Testis (tissue), 3 donors: Measurements from ENCODE around the gene FGFR2. TPM values are rescaled to one million over a fixed set of nuclear protein-coding genes. Genes with fewer than 3 reads are reported as not detected.

Source experiments
- DNase-seq: peaks from one replicate; pipeline ENCODE4 v3.0.0-alpha.2; 2019
- H3K27ac ChIP-seq, 2 donors: fragments of 200-600 bp; sonication (generic); one replicate each; pipeline ENCODE4 v1.5.1; 2019
- H3K27me3 ChIP-seq: fragments of 200-600 bp; sonication (generic); one replicate; pipeline ENCODE4 v1.5.1; 2019
- H3K36me3 ChIP-seq: fragments of 200-600 bp; sonication (generic); one replicate; pipeline ENCODE4 v1.5.1; 2017; ENCODE audit warnings: low read depth; ENCODE audit errors: missing control alignments
- H3K4me1 ChIP-seq: fragments of 200-600 bp; sonication (generic); one replicate; pipeline ENCODE4 v1.5.1; 2019
- H3K4me3 ChIP-seq, 2 donors: fragments of 200-600 bp; sonication (generic); one replicate each; pipeline ENCODE4 v1.5.1; 2017 to 2019
- H3K9me3 ChIP-seq: fragments of 200-600 bp; sonication (generic); one replicate; pipeline ENCODE4 v1.5.1; 2017
- CTCF ChIP-seq, 3 experiments: fragments of 450-650 bp in 2 of 3; fragments of 200-600 bp in 1 of 3; sonication (generic) in 1 of 3; IDR thresholded peaks; one replicate each; pipeline ENCODE4 v1.5.1; 2016 to 2019; ENCODE audit warnings: antibody characterized with exemption in 3 of 3, mild to moderate bottlenecking in 2 of 3, moderate library complexity in 1 of 3
- POLR2A ChIP-seq: fragments of 450-650 bp; IDR thresholded peaks from one replicate; pipeline ENCODE4 v1.6.1; 2017; ENCODE audit warnings: antibody characterized with exemption, mild to moderate bottlenecking, moderate library complexity
- WGBS, 2 donors: methylation state at CpG; one replicate each; pipeline ENCODE4 v1.1.5; 2018; 5-methylcytosine and 5-hydroxymethylcytosine counted together
- intact Hi-C: fragments of 100-400 bp; cut with DNase I; formaldehyde crosslinking; loops from one replicate; pipeline ENCODE4 v1.15.1; 2023; ENCODE audit warnings: low total_unique reads
- polyA plus RNA-seq: library from polyadenylated mRNA; stranded (reverse); fragments of 350-450 nt; fragmentation: Illumina TruSeq; extraction: RNeasy Lipid Tissue Mini Kit (QIAGEN cat#74804); gene quantifications from one replicate; pipeline ENCODE4 v1.2.3, GENCODE V29; 2014; ENCODE audit warnings: low read depth, low replicate concordance; ENCODE audit not compliant: insufficient read depth
- total RNA-seq, 2 donors: library from RNA; depleted of rRNA; stranded (reverse); fragments of >200 nt; gene quantifications; one replicate each; pipeline ENCODE4 v1.2.3, GENCODE V29; 2016

The FGFR2 gene
- total and polyA plus RNA-seq, 3 donors from 2014 or later: 23.2 to 28.9 (median 23.4) TPM

GRCh38 chr10:121599947-121600346, 1.7 kb upstream of the FGFR2 start:
- TF ChIP-seq POLR2A (no peak), CTCF (IDR thresholded peaks at IDR 0.05) (no peak)
- 60 to 66% methylated on average over 8 of the region's 8 CpGs for WGBS, 2 donors

GRCh38 chr10:121597504-121598262, 561 bp downstream of the FGFR2 start:
- TF ChIP-seq POLR2A (no peak), CTCF (IDR thresholded peaks at IDR 0.05) (no peak)
- DNase-seq: no peak
- H3K4me1 ChIP-seq: peaks cover 10% of the 10 kb centered on the region
- no peaks in the 10 kb centered on the region for H3K36me3 ChIP-seq
- peak overlapping the region in 1 of 2 donors; percentile 83 for H3K27ac ChIP-seq
- H3K9me3 ChIP-seq: no peaks in the 10 kb centered on the region
- intact Hi-C loops: loop anchor here (5.0 kb wide), 1 partner anchor 460 kb away; no protein-coding TSS in a partner anchor
- WGBS, 2 donors: 1% methylated on average over 71 of the region's 77 CpGs; no CpG with 5 or more reads in 1 of the 2 donors
- H3K4me3 ChIP-seq: peak overlapping the region; percentile 59 to 66
- no peaks in the 10 kb centered on the region for H3K27me3 ChIP-seq

More at GRCh38 chr10:121599947-121600346, 1.7 kb upstream of the FGFR2 start:
- no peak overlapping the region for H3K4me3 ChIP-seq
- no peak for DNase-seq
- intact Hi-C loops: loop anchor here (5.0 to 10.0 kb wide), 2 partner anchors 463 to 655 kb away; no protein-coding TSS in a partner anchor
- H3K36me3 ChIP-seq: no peaks in the 10 kb centered on the region
- no peak overlapping the region for H3K27ac ChIP-seq
- H3K4me1 ChIP-seq: peaks cover 10% of the 10 kb centered on the region
- no peaks in the 10 kb centered on the region for H3K9me3 ChIP-seq
- no peaks in the 10 kb centered on the region for H3K27me3 ChIP-seq

GRCh38 chr10:121596689-121597503, 1.3 kb downstream of the FGFR2 start:
- H3K9me3 ChIP-seq: no peaks in the 10 kb centered on the region
- TF ChIP-seq CTCF (IDR thresholded peaks at IDR 0.05) (peak in 2 of 3 experiments; percentile 26 to 41), POLR2A (no peak)
- WGBS, 2 donors: 5 to 12% methylated on average over 25 to 54 of the region's 54 CpGs
- no peaks in the 10 kb centered on the region for H3K27me3 ChIP-seq
- H3K4me3 ChIP-seq: peak overlapping the region; percentile 59 to 66
- H3K36me3 ChIP-seq: no peaks in the 10 kb centered on the region
- peak overlapping the region in 1 of 2 donors; percentile 39 for H3K27ac ChIP-seq
- intact Hi-C loops: loop anchor here (5.0 kb wide), 1 partner anchor 460 kb away; no protein-coding TSS in a partner anchor
- DNase-seq: peak; percentile 65
- H3K4me1 ChIP-seq: peaks cover 10% of the 10 kb centered on the region

- Histone ChIP-seq H3K27ac (no peak overlapping the region), H3K9me3 (no peaks in the 10 kb centered on the region), H3K4me1 (peaks cover 10% of the 10 kb centered on the region), H3K36me3 (no peaks in the 10 kb centered on the region), H3K4me3 (peak overlapping the region in 1 of 2 donors; percentile 59), H3K27me3 (no peaks in the 10 kb centered on the region)
- intact Hi-C loops: loop anchor here (5.0 kb wide), 1 partner anchor 459 kb away; no protein-coding TSS in a partner anchor
- WGBS, 2 donors: 52 to 57% methylated on average over 28 of the region's 28 CpGs
- TF ChIP-seq POLR2A (no peak), CTCF (IDR thresholded peaks at IDR 0.05) (no peak)
- DNase-seq: no peak
Measured at GRCh38 chr10:121595806-121596688, 2.2 kb downstream of the FGFR2 start.
